ENCODE measurements around the gene COL4A2.

DNA sequence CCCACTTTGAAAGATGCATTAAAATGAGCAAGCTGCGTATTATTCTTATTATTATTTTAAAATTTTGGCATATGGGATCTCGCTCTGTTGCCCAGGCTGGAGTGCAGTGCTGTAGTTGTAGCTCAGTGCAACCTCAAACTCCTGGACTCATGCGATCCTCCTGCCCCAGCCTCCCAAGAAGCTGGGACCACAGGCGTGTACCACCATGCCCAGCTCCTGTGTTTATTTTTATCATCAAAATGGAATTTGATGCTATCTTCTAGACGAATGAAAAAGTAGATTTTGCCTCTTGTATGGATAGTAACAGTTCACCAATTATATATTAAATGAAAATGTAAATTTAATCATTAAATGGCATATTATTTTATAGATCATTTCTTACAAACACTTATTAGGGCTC, 43.7 kb upstream of the COL4A2 start:
- no peak for TF ChIP-seq POLR2A (IDR thresholded peaks at IDR 0.05)
- TF ChIP-seq, protein P1, sequence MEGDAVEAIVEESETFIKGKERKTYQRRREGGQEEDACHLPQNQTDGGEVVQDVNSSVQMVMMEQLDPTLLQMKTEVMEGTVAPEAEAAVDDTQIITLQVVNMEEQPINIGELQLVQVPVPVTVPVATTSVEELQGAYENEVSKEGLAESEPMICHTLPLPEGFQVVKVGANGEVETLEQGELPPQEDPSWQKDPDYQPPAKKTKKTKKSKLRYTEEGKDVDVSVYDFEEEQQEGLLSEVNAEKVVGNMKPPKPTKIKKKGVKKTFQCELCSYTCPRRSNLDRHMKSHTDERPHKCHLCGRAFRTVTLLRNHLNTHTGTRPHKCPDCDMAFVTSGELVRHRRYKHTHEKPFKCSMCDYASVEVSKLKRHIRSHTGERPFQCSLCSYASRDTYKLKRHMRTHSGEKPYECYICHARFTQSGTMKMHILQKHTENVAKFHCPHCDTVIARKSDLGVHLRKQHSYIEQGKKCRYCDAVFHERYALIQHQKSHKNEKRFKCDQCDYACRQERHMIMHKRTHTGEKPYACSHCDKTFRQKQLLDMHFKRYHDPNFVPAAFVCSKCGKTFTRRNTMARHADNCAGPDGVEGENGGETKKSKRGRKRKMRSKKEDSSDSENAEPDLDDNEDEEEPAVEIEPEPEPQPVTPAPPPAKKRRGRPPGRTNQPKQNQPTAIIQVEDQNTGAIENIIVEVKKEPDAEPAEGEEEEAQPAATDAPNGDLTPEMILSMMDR (IDR thresholded peaks at IDR 0.05), result no peak
